ENCODE measurements around the gene TCEANC.

GRCh38 chrX:13697976-13698375, 45.0 kb downstream of the TCEANC start:
- TF ChIP-seq POLR2A (IDR thresholded peaks at IDR 0.05): no peak
- TF ChIP-seq, protein P1, sequence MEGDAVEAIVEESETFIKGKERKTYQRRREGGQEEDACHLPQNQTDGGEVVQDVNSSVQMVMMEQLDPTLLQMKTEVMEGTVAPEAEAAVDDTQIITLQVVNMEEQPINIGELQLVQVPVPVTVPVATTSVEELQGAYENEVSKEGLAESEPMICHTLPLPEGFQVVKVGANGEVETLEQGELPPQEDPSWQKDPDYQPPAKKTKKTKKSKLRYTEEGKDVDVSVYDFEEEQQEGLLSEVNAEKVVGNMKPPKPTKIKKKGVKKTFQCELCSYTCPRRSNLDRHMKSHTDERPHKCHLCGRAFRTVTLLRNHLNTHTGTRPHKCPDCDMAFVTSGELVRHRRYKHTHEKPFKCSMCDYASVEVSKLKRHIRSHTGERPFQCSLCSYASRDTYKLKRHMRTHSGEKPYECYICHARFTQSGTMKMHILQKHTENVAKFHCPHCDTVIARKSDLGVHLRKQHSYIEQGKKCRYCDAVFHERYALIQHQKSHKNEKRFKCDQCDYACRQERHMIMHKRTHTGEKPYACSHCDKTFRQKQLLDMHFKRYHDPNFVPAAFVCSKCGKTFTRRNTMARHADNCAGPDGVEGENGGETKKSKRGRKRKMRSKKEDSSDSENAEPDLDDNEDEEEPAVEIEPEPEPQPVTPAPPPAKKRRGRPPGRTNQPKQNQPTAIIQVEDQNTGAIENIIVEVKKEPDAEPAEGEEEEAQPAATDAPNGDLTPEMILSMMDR (IDR thresholded peaks at IDR 0.05): no peak
